GM21786 (cell line): Measurements from ENCODE around the gene FZD1.
"Not testable (repeated sequence)": the region's sequence is repeated elsewhere in the genome, so short reads cannot be mapped to it uniquely, and the experiment has no call there.

Experiments used
- ATAC-seq: cut with Tn5 transposase; IDR thresholded peaks from one replicate; pipeline ENCODE4 v1.9.1; 2021; ENCODE audit not compliant: unreplicated experiment

The FZD1 gene

DNA sequence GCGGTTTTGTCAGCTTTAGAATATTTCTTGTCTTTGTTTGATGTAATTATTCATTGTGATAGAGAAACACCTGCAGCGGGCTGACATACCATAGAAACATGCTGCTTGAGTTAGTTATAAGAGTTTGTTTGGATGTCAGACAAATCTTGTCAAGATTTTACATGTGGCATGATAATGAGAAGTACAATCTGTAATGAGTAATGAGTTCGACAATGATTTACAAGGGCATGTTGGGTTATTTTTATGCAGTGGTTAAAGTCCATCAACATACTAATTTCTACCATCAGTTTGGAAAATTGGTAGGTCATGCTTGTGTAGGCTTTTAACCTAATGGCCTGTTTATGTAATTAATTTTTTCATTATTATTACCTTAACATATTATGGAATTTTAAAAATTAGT lies 31.3 kb downstream of the FZD1 start:
- ATAC-seq: no peak

DNA sequence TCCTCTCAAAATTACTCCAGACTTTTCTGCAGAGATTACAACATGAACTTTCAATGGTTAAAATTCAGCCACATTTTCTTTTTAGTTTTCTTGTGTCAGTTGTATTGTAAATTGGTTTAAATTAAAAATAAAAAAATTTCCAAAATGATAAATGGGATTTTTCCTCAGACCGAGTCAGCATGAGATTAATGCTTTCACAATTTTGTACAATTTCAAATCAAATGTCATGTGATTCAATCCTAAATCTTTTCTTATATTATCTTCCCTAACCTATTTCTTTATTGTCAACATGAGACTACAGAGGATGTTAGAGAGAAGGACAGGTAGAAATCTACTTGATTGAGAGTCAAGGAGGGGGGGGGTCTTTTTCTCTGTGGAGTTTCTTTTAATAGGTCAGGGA lies 33.7 kb downstream of the FZD1 start:
- no peak for ATAC-seq

GRCh38 chr7:91299952-91300775 lies 35.9 kb downstream of the FZD1 start:
- ATAC-seq: no peak

GRCh38 chr7:91302794-91303193 lies 38.6 kb downstream of the FZD1 start:
- ATAC-seq: no peak

GRCh38 chr7:91306266-91306665 lies 42.0 kb downstream of the FZD1 start:
- ATAC-seq: no peak

- ATAC-seq: no peak
Measured at GRCh38 chr7:91307467-91307866, 43.2 kb downstream of the FZD1 start.

DNA sequence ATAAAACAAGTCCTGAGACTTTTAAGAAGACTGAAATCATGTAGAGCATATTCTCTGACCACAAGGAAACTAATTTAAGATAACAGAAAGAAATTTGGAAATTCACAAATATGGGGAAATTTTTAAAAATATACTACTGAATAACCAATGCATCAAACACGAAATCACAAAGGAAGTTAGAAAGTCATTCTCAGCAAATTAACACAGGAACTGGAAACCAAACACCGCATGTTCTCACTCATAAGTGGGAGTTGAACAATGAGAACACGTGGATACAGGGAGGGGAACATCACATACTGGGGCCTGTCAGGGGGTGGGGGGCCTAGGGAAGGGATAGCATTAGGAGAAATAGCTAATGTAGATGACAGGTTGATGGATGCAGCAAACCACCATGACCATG lies 44.0 kb downstream of the FZD1 start:
- ATAC-seq: not testable (repeated sequence)

- ATAC-seq: no peak
Measured at GRCh38 chr7:91310830-91311460, 46.7 kb downstream of the FZD1 start.

DNA sequence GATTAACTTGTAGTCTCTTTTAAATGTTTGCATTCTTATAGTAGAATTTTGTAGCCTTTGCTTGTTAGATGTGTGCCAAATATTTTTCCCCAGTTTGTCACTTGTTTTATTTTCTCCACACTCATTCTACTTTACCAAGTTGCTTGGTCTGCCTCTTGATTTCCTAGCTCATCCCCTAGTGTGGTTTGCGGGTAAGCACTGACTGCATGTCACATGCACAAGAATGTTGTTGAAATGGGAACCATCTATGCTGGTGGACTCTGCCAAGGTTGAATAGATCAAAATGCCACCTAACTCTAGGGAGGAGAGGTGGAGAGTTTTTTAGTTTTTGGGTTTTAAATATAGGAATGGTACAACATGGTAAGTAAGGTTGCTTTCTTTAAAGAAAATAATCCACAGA lies 47.6 kb downstream of the FZD1 start:
- no peak for ATAC-seq

DNA sequence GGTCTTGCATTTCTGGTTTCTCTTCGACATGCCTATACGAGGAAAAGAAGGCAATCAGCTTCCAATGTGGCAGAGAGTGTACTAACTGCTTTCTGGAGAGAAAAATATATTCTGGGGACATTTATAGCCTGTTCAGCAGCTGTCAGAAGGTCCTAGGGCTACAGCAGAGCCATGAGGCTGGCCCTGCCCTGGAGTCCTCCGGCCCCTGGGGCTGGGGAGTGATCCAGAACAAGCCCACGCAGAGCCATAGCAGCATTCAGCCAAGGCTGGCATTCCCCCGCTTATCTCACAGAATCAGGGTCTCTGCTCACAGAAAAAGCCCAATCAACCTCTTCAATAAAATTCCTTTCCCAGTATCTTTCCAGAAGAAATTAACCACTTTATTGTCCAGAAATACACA lies 48.9 kb downstream of the FZD1 start:
- ATAC-seq: no peak

GRCh38 chr7:91314591-91315323 lies 50.5 kb downstream of the FZD1 start:
- no peak for ATAC-seq

DNA sequence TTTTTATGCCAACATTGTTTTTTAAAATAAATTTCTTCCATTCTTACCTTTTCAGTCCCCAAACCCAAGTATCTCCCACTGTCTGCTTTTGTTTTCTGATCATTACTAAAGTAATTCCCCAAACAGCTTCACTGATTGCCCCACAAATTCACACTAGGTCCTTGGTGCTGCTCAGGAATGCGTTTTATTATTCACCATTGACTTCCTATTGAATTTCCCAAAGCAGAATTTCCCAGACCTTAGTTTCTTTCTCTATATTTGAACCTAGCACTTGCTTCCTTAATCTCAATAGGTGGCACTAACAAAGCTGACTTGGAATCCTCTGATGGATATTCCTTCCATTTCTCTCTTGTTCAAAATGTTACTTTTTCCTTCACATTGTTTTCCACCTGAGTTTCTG lies 52.2 kb downstream of the FZD1 start:
- ATAC-seq: no peak

DNA sequence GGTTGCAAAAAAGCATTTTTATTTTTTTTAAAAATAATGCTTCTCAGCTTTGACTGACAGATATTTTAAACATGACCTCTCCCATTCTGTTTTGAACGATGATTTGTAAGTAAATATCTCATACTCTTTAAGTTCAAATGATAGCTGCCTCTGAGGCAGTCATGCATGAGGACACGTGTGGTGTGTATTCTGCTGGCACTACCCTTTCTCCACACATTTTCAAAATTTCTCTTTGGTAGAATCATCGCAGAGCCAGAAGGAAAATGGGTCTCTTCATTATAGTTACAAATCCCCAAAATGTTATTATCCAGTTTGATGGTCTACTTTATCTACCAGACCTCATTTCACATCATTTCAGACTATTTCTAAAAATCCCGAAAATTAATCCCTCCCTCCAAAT lies 55.1 kb downstream of the FZD1 start:
- ATAC-seq: no peak

- ATAC-seq: no peak
Measured at GRCh38 chr7:91320366-91321078, 56.3 kb downstream of the FZD1 start.
